GM18861 (cell line): ENCODE results near the gene SLC44A3.

Source experiments
- ATAC-seq: cut with Tn5 transposase; IDR thresholded peaks from one replicate; pipeline ENCODE4 v1.9.1; 2021; ENCODE audit not compliant: unreplicated experiment

Gene SLC44A3

DNA sequence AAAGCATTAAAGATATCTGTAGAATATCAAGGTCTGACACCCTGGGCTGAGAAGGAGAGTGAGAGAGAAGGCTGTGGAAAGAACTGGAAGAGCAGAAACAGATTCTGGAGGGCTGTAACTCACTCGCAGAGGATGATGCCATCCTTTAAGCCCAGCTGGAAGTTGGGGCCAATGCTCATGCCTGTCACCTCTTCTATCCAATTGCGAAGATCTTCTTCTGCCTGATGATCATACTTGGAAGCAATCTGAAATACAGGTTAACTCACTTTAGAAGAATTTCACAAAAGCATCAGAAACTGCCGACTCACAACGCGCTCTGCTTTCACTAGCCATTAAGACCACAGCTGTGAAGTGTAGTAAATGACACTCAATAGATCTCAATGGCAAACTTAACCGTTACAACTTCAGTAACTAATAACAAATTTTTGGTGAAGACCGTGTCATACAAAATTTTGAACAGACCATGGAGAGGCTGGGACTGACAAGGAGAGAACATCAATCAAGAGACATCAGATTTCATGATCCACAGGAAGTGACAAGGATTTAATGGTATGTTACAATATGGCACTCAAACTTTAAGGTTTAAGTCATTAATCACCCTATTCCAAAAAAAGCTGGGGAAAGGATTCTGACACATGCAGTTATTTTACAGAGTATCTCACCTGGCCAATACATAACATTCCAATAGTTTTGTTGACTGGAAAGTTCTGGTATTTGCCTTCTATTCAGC is 83.3 kb downstream of the SLC44A3 start:
- ATAC-seq: no peak

DNA sequence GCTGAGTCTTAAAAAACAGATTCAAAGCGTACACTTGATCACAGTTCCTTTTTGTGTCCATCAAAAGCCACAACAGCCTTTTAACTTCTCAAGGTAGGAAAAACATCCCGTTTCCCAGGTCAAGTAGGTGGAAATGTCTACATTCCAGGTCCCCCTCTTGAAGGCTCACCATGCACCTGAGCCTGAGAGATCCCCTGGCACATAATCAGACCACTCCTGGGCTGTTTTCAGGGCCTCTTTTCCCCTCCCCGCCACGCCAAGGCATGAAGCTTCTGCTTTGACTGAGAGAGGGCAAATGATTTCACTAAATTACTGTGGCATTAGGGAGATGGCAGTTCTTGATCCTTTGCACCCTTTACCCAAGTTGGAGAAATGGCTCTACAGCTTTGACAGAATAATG is 85.0 kb downstream of the SLC44A3 start:
- no peak for ATAC-seq

DNA sequence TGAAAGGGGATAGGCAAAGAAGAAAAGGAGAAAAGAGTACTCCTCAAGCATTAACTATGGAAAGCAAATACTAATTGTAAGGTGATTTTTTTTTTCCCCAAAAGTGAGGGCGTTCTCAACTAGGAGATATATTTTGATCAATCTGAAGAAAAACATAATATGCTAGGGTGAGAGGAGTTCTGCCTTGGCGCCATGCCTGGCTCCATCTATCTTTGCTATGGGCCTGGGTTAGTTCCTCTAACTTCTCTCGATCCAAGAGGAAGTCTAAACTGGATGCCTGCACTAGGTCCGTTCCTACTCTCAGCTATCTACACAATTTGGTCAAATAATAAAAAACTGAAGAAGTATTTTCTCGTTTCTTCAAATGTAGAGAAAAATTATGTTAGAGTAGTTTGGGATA is 86.2 kb downstream of the SLC44A3 start:
- ATAC-seq: no peak

DNA sequence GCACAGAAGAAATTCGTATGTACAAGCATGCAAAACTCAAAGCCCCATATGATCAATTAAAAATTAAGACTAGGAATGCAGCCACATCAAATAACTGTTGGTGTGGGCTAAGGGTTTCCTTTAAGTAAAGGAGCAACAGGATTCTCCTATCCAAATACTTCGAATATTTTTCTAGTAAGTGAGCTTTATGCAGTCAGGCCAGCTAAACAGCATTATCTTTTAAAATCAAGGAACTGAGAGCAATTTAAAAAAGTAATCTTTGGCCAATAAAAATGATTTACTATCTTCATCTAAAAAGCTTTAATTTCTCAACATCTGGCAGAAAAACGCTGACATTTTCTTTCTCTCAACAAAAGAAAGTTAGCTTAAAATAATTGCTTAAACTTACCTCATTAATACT is 87.0 kb downstream of the SLC44A3 start:
- no peak for ATAC-seq

DNA sequence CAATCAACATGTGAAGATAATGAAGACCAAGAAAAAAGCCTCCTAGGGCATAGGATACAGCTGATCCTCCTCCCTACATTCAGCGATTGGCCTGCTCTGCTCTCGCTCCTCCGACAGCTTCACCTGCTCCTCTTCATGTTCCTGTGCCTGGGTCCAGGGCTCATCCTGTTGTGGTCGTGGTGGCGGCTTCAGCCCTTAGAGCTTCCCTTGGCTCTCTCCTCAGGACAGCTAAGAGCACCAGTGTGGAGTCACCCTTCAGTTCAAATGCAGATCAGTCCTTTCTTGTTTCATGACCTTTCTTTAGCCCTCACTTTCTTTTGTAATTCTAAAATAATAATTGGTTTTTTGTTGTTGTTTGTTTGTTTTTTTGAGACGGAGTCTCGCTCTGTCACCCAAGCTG is 88.0 kb downstream of the SLC44A3 start:
- no peak for ATAC-seq

DNA sequence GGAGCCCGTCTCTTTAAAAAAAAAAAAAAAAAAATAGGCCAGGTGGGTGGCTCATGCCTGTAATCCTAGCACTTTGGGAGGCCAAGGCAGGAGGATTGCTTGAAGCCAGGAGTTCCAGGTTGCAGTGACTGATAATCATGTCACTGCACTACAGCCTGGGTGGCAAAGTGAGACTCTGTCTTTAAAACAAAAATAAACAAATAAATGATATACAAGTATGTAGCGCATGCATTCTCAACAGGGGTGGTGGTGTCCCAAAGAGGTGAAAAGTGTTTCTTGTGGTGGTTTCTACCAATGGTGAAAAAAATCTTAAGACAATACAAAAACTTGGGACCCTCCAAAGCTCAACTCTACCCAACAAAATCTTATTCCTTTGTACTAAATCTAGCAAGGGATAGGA is 88.8 kb downstream of the SLC44A3 start:
- ATAC-seq: no peak

DNA sequence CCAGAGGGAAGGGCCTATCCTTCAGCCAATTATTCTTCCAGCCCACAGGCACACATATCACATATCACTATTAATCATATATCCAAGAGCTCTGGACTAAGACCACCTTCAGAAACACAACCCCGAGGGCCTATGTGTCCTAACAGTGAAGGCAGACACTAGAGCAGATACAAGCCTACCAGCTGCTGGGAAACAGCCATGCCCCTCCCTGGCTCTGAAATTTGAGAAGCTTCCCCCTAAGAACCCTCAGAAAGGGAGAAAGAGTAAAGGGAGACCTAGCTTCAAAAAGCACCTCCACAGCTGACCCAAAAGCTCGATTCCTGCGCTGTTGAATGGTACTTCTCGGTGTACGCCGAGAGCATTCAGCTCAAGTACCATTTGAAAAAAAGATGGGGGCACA is 89.3 kb downstream of the SLC44A3 start:
- no peak for ATAC-seq

DNA sequence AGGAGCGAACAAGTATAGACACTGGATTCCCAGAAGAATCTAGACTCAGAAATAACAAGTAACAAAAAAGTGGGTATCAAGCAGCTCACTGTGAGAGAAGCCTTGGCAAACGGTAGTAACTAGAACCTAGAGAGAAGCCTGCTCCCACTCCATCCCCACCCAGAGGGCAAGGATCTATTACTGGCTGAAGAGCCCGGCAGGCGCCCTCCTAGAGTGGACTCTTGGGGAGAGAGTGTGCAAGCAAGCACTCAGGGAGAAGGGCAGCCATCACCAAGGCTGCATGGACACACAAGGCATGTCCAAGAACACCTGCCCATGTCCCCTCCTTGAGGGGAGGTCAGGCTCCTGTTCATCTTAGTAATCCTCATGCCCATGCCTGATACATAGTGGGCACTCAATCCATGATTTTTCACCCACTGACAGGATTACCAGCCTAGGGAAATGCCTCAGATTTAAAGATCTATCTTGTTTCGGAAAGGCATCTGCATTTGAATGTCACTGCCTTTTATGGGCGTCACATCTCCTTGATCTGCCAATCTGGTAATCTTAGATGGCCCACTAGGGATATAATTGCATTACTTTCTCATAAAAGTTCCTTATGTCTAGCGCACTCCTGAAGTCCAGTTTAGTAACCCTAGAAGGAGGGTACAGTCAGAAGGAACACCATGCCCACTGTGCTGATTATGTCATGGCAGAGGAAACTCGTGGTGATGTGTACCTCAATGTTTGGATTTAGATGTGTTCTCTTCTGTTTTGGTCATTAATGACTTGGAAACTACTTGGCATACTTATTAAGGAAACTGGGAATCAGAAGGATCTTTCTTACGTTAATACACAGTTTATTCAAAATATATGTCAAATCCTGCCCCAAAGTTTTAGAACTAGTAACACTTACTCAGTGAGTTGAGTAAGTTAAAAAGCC is 92.4 kb downstream of the SLC44A3 start:
- no peak for ATAC-seq

DNA sequence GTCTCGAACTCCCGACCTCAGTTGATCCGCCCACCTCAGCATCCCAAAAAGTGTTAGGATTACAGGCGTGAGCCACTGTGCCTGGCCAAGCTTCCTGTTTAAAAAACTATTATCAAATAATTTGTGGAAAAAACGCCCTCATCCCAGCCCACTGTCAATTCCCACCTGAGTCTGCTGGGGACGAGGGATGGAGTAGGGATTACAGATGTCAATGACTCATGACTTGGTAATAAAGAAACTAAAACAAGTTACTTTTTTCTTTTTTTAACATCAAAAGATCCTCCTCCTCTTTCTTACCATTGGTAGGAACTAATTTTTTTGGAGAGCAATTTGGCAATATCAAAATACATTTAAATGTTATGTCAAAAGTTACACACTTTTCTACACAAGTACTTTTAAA is 97.1 kb downstream of the SLC44A3 start:
- no peak for ATAC-seq

DNA sequence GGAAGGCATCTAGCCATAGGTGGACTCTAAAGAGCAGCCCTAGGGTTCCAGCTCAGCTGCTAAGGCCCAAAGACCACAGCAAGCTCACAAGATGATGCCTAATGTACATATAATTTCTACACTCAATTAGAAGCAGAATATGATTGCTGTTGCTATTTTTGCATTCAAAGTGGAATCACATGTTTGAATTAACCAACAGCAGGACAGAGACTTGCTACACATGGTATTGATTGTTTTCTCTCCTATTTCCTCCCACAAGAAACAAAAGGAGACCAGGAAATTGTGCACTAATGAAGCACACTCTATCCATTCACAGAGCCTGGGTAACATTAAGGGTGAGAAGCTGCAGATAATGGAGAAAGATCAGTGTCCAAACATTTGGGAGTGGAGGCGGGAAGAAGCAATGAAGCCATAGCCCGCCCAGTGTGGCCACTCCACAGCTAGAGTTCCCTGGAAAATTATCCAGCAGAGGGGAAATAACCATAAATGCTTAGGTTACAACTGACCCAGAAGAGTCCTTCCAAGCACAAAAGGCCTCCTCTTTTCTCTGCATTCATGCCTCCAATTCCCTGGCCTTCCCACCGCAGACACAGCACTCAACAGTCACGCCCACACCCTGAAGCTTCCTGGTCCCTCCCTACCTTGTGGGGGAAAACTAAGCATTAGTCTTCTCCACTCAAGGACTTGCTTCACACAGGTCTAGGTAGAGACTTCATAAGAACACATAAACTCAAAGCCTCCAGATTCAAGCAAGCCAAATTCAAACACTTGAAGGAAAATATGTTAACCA is 99.3 kb downstream of the SLC44A3 start:
- ATAC-seq: no peak

DNA sequence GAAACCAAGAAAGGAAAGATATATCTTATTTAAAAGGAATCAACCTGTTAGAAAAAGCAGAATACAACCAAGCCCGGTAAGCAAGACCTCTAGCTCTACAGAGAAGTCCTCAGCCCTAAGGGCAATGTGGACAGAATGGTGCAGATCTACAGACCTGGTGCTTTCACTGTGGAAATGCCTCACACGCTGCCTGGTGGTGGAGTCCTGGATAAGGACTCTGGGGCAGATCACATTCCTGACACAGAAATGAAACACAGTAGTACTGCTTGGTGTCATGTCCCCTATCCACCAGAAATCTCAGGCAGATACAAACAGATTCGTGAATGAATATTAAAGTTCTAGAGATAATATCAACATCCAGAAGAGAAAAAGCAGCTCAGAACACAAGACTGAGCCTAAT is 99.9 kb downstream of the SLC44A3 start:
- ATAC-seq: no peak

DNA sequence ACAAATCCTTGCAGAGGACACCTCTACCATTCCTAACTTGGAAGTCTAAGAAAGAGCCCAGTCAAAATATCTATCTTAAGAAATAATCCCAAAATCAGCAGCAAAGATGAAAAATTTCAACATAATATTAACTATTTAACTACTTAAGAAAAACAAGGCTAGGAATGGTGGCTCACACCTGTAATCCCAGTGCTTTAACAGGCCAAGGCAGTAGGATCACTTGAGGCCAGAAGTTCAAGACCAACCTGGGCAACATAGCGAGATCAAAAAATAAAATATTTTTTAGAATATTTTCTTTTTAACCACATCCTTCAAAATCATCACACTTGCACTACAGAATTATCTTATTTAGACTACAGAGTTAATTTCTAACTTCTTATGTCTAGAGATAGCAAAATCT is 101.8 kb downstream of the SLC44A3 start:
- no peak for ATAC-seq

DNA sequence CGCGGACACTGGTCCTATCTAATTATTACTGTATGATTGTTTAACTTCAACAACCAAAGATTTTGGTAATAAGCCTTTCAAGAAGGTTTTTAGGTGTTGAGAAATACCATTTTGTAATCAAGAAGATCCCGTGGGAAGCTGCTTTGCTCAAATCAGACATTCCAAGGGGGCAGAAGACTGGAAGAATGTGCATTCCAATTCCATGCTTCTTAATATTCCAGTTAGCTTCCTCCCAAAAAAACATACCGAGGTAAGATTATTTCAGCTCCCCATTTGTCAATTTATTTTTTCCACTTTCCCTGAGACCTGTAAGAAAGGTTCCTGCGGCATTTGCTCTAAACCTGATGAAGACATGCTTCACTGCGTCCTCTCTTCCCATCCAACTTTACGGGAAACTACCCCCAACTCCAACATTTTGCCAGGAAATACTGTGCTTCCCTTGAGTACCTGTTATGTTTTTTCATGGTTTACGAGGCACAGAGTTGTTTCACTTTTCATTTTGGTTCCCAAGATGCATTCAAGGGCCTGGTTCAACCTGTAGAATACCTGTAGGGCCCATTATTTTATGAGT is 102.7 kb downstream of the SLC44A3 start:
- no peak for ATAC-seq

DNA sequence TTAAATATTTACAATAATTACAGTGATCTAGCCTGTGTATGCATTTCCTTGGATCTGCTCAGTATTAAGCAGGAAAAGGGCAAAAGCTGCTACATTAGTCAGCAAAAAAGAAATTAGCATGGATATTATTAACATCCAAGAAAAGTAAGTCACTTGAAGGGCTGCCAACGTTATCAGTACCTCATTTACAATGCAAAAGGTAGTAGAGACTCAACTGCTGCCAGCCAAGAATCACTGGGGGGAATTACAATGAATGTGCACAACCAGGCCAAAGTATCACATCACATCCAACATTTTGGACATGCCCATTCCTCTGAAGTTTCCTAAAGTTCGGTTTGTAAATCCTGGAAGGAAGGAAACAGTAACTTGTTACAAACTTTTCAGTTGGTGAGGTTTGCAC is 104.8 kb downstream of the SLC44A3 start:
- ATAC-seq: no peak

DNA sequence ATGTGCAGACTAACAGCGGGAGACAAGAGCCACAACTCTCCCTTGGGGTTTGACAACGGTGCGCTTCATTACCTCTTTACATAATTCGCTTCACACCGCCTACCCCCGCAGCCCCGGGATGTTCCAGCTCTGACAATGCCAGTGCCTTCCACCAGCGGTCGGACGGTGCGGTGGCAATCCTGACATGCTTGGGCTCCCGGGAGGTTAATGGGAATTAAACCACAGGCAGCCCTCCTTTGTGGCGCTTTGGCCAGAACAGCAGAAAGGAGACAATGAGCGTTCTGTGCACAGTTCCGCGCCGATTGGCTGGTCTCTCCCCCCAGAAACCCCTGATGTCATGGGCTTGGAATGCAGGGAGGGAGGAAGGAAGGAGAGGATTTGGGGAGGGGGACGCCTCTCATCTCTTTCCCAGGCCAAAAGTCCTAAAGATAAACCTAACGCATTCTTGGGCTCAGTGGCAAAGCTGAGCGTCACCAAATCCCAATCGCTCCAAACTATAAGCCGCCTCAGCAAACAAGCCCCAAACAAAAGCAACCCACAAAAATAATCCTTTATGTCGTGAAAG is 105.5 kb downstream of the SLC44A3 start:
- peak; percentile 31 for ATAC-seq

DNA sequence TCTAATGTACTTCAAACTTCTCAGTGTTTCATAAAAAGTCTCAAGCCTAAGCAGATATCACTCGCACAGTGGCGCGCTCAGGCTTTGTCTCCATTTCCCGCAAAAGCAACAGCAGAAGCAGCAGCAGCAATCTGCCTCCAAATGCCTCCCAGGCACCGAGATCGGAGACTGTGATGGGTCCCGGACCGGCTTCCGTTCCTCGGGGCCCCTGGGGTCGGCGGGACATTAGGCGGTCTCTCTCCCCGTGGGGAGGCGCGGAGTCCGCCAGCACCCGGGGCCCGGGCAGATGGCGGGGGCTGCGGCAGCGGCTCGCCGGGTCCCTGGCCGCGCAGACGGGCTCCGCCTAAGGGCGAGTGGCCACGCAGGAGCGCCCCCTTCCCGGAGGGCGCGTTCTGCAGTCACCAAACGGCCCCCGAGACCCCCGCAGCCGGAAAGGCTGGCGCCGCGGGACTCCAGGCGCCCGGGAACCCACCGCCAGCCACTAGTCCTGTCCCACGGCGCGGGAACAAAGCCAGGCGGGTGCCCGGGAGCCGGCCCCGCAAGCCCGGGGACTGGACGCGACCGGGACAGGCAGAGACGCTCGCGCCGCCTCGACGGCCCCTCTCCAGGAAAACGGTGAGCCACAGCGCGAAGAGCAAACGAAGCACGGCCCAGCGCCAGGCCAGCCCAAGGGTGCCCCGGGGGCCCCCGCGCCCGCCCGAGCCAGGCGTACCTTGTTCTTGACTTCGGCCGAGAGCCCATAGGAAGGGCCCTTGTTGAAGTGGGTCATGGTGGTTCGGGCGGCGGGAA is 106.2 kb downstream of the SLC44A3 start:
- peak; percentile 20 for ATAC-seq

DNA sequence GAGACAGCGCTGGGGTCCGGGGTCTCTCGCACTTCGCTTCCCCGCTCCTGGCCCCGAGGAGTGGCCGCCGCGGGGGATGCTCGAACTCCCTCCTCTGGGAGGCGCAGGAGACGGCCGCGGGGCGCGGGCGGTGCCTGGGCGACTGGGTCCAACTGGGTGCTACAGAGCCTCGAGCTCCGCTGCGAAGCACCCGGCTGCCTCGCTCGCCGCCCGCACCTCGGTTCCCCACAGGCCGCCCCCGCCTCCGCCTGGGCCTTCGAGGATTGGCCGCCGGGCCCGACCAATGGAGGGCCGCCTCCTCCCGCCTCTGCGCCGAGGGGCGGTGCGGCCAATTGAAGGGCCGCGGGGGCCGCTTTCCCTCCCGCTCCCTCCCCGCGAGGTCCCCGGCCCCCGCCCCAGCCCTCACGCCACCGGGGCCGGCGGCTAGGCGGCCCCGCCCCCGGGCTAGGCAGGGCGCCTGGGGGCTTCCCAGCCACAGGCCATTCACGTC is 106.8 kb downstream of the SLC44A3 start, which contains the start of gene CNN3:
Gene CNN3, minus strand, starts transcription at position 196 of the 490 bp plus-strand sequence. CDS start 216 bp downstream, outside the sequence.
- peak; percentile 81 for ATAC-seq

DNA sequence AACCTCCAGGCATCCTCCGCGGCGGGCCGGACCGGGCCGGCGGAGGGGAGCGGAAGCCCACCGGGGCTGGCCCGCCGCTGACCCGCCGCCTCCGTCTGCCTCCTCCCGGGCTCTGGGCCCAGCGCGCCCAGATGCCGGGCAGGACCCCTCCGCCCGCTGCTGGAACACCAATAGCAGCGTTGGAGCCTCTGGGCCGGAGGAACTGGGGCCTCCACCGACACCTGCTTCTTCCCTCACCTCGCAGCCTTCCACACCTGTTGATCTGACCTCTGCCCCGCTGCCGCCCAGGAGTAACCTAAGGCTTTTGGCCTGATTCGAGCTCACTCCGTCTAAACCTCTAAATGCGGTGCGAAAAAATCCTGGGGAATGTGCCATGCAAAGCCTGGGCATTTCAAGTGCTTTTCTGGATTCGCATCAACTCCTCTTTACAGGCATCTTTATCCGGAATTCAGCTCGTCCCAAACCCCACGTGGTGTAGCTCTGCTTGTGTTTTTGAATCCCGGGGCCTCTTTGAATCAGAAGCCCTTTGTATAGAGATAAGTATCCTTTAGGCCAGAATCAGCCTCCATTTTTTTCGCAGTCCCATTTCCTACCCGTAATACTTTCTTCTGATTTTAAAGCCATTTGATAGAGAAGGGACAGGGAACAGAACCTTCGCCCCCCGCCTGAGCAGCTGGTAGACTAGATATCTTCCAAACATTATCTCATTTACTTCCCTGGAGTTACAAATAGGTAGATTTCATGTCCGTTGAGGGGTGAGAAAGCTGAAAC is 107.4 kb downstream of the SLC44A3 start:
- ATAC-seq: no peak
